K562 (cell line): Measurements from ENCODE around the gene EFEMP2. TPM values are rescaled to one million over a fixed set of nuclear protein-coding genes. Genes with fewer than 3 reads are reported as not detected.

Source experiments
- ASH1L ChIP-seq: fragments of 450-650 bp; IDR thresholded peaks from 2 replicates; pipeline ENCODE4 v1.6.1; 2018; ENCODE audit warnings: borderline replicate concordance, mild to moderate bottlenecking, low read depth; ENCODE audit not compliant: partially characterized antibody
- CHAMP1 ChIP-seq: fragments of 450-650 bp; IDR thresholded peaks from 2 replicates; pipeline ENCODE4 v1.6.1; 2016; ENCODE audit warnings: mild to moderate bottlenecking
- CTCFL ChIP-seq: IDR thresholded peaks from 2 replicates; pipeline ENCODE4 v1.6.1; 2011; ENCODE audit warnings: borderline replicate concordance, low read depth, mild to moderate bottlenecking, moderate library complexity, low read length; ENCODE audit not compliant: insufficient read depth, poor library complexity, severe bottlenecking
- HMG20A ChIP-seq: fragments of 450-650 bp; formaldehyde crosslinking; conservative IDR thresholded peaks from 2 replicates; pipeline ENCODE4 v1.4.0; 2020; ENCODE audit warnings: mild to moderate bottlenecking, mixed read lengths
- KDM5B ChIP-seq: fragments of 200-600 bp; sonication (generic); IDR thresholded peaks from 2 replicates; pipeline ENCODE4 v1.6.1; 2012; ENCODE audit warnings: low read depth, mild to moderate bottlenecking, moderate library complexity, low read length, control low read depth, inconsistent platforms; ENCODE audit not compliant: insufficient replicate concordance
- MYBL2 ChIP-seq, 2 experiments: fragments of 450-650 bp in 1 of 2; sonication (generic) in 1 of 2; formaldehyde crosslinking in 1 of 2; IDR thresholded peaks; 2 replicates each; pipeline versions ENCODE4 v1.6.1 to v1.8.1; 2017 to 2022; ENCODE audit warnings: borderline replicate concordance in 1 of 2, inconsistent platforms in 1 of 2, low read depth in 1 of 2, mild to moderate bottlenecking in 1 of 2, missing genetic modification reagents in 1 of 2, moderate library complexity in 1 of 2
- NELFE ChIP-seq: IDR thresholded peaks from 2 replicates; pipeline ENCODE4 v1.6.1; 2011; ENCODE audit warnings: mild to moderate bottlenecking; ENCODE audit not compliant: insufficient read depth, insufficient read length
- NR3C1 ChIP-seq: sonication (generic); formaldehyde crosslinking; IDR thresholded peaks from 2 replicates; pipeline ENCODE4 v1.8.1; 2022; ENCODE audit warnings: missing genetic modification reagents
- NR4A1 ChIP-seq, 2 experiments: fragments of 250-450 bp in 1 of 2; fragments of 450-650 bp in 1 of 2; sonication (Bioruptor Pico) in 1 of 2; IDR thresholded peaks; 2 replicates each; pipeline versions ENCODE4 v1.4.0 to v1.6.1; 2016 to 2020; ENCODE audit warnings: mild to moderate bottlenecking in 2 of 2, missing compliant biosample characterization in 1 of 2, missing genetic modification characterization in 1 of 2, moderate library complexity in 1 of 2
- OTX1 ChIP-seq: fragments of 450-650 bp; formaldehyde crosslinking; IDR thresholded peaks from 2 replicates; pipeline ENCODE4 v1.4.0; 2022; ENCODE audit warnings: mild to moderate bottlenecking
- RFX7 ChIP-seq: fragments of 250-450 bp; sonication (Bioruptor Pico); IDR thresholded peaks from 2 replicates; pipeline ENCODE4 v1.5.1; 2021; ENCODE audit warnings: mild to moderate bottlenecking
- SLC30A9 ChIP-seq: fragments of 250-450 bp; sonication (Bioruptor Pico); IDR thresholded peaks from 2 replicates; pipeline ENCODE4 v1.8.0; 2022; ENCODE audit warnings: mild to moderate bottlenecking, moderate library complexity
- SMAD2 ChIP-seq: fragments of 150-350 bp; IDR thresholded peaks from 2 replicates; pipeline ENCODE4 v1.6.1; 2014; ENCODE audit warnings: low read depth, mild to moderate bottlenecking, low read length
- SMAD4 ChIP-seq: fragments of 250-450 bp; sonication (Bioruptor Pico); conservative IDR thresholded peaks from 2 replicates; pipeline ENCODE4 v1.8.0; 2021; ENCODE audit warnings: inconsistent platforms, mild to moderate bottlenecking, moderate library complexity
- SRSF1 ChIP-seq: fragments of 200-400 bp; formaldehyde crosslinking; IDR thresholded peaks from 2 replicates; pipeline ENCODE4 v1.6.1; 2017; ENCODE audit warnings: mild to moderate bottlenecking, low read depth, low read length, moderate library complexity
- TAF7 ChIP-seq: fragments of 450-650 bp; IDR thresholded peaks from 2 replicates; pipeline ENCODE4 v1.6.1; 2016; ENCODE audit warnings: missing genetic modification characterization, missing compliant biosample characterization
- TARDBP ChIP-seq: fragments of 450-650 bp; IDR thresholded peaks from 2 replicates; pipeline ENCODE4 v1.6.1; 2016
- ZBTB9 ChIP-seq: fragments of 450-650 bp; formaldehyde crosslinking; IDR thresholded peaks from 2 replicates; pipeline ENCODE4 v1.4.0; 2020; ENCODE audit warnings: mild to moderate bottlenecking, moderate library complexity
- ZFP30 ChIP-seq: fragments of 250-450 bp; sonication (Bioruptor Pico); IDR thresholded peaks from 2 replicates; pipeline ENCODE4 v1.8.0; 2022; ENCODE audit warnings: moderate library complexity, mild to moderate bottlenecking, inconsistent platforms, borderline replicate concordance
- ZNF175 ChIP-seq: fragments of 200-800 bp; sonication (Bioruptor generic); IDR thresholded peaks from 2 replicates; pipeline ENCODE4 v1.6.1; 2016; ENCODE audit warnings: low read depth, mild to moderate bottlenecking, missing genetic modification characterization, missing compliant biosample characterization
- ZNF589 ChIP-seq: fragments of 200-800 bp; sonication (Bioruptor generic); IDR thresholded peaks from 2 replicates; pipeline ENCODE4 v1.6.1; 2016; ENCODE audit warnings: low read depth, missing genetic modification characterization, missing compliant biosample characterization
- polyA plus RNA-seq, 8 experiments: library from polyadenylated mRNA; depleted of rRNA in 4 of 8; stranded (reverse) in 5 of 8; unstranded in 3 of 8; fragments of >200 nt; fragmentation: Nextera tagmentation in 2 of 8; fragmentation: Illumina TruSeq in 1 of 8; extraction: Ambion mirVana in 2 of 8; extraction: Trizol in 1 of 8; gene quantifications; 2 replicates each; pipeline versions ENCODE4 v1.2.1 to v1.2.3, GENCODE V29; 2011 to 2014; ENCODE audit warnings: inconsistent platforms in 1 of 8, missing spikeins in 1 of 8
- total RNA-seq, 7 experiments: library from RNA; depleted of rRNA in 6 of 7; stranded (reverse); fragments of >200 nt in 6 of 7; fragmentation: Illumina TruSeq in 2 of 7; extraction: Trizol in 2 of 7; gene quantifications; 2 replicates each; pipeline versions ENCODE4 v1.2.1 to v1.2.3, GENCODE V29; 2011 to 2021; ENCODE audit warnings: low replicate concordance in 1 of 7

The EFEMP2 gene
- total and polyA plus RNA-seq, 9 of the 15 experiments (the other 6 are each of a cell fraction or from before 2014, with no cell fraction given) = 0.07 to 2.9 (median 0.69) TPM; not detected in 1

- TF ChIP-seq HMG20A = no peak
- no peak for TF ChIP-seq SMAD2
- no peak; the same call in 1 of the 2 replicates for TF ChIP-seq TAF7
- TF ChIP-seq TARDBP = peak; percentile 67; the same call in 1 of the 2 replicates
- no peak for TF ChIP-seq NR3C1 (CRISPR knock-in tag)
- no peak for TF ChIP-seq ZNF589
- no peak for TF ChIP-seq CHAMP1
- no peak for TF ChIP-seq SLC30A9 (CRISPR knock-in tag)
- TF ChIP-seq SRSF1 = no peak
- TF ChIP-seq ASH1L = no peak
- TF ChIP-seq CTCFL = peak; percentile 94
- no peak for TF ChIP-seq OTX1 (CRISPR knock-in tag)
- TF ChIP-seq NELFE = no peak
- TF ChIP-seq ZNF175 = no peak
- peak; percentile 90 for TF ChIP-seq SMAD4 (CRISPR knock-in tag)
- no peak for TF ChIP-seq RFX7 (CRISPR knock-in tag)
- peak; percentile 83; the same call in 1 of the 2 replicates for TF ChIP-seq NR4A1 (CRISPR knock-in tag; IDR thresholded peaks at IDR 0.05)
- no peak for TF ChIP-seq NR4A1 (tag; IDR thresholded peaks at IDR 0.05)
- TF ChIP-seq ZBTB9 (CRISPR knock-in tag) = peak; percentile 49; the same call in 1 of the 2 replicates
- TF ChIP-seq ZFP30 (CRISPR knock-in tag) = no peak
- peak; percentile 61 for TF ChIP-seq KDM5B
- TF ChIP-seq MYBL2 (IDR thresholded peaks at IDR 0.05; ENCODE audit: low read depth) = no peak; the same call in 1 of the 2 replicates
- no peak for TF ChIP-seq MYBL2 (CRISPR knock-in tag; IDR thresholded peaks at IDR 0.05; ENCODE audit: borderline replicate concordance)
These were observed 12.1 kb downstream of the EFEMP2 start, which contains the start of gene MUS81 (continued) for GRCh38 chr11:65860278-65861164.
